ENCODE measurements around the gene RFX8. TPM values are rescaled to one million over a fixed set of nuclear protein-coding genes. Genes with fewer than 3 reads are reported as not detected.

The RFX8 gene
- total and polyA plus RNA-seq, 2 of the 4 experiments (the other 2 are of a cell fraction), result 2.9 to 5.3 TPM

DNA sequence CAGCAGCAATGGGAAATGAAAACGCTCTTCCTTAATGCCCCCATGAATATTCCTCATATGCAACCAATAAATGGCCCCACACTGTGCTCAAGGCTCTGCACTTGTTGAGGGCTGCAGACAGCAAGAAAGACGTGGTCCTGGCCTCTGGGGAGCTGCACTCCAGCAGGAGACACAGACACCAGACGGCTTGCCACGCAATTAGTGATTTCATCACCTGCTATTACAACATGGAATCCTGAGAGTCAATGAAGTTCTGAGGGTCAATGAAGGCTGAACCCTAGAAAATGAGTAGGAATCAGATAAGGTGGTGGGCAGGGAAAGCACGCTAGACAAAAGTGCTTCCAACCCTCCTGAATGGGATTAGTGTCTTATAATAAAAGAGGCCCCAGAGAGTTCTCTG lies 106.5 kb downstream of the RFX8 start:
- Histone ChIP-seq H3K14ac (replicated peaks; ENCODE audit: low read depth, low read length) (no peak overlapping the region), H3K36me3 (ENCODE audit: control insufficient read depth, insufficient read depth, low read length) (no peaks in the 10 kb centered on the region), H4K8ac (ENCODE audit: low read depth in 2 of 2, low read length in 2 of 2) (no peak overlapping the region), H3K79me1 (ENCODE audit: low read depth in 1 of 2, low read length in 2 of 2) (no peaks in the 10 kb centered on the region), H2AFZ (replicated peaks; ENCODE audit: low read length, poor library complexity) (no peak overlapping the region), H3K9ac (ENCODE audit: low read depth, low read length) (no peak overlapping the region), H2BK5ac (ENCODE audit: low read depth, low read length, poor library complexity, severe bottlenecking) (no peak overlapping the region), H2AK5ac (ENCODE audit: low read depth, low read length) (no peak overlapping the region), H4K91ac (ENCODE audit: insufficient read depth, low read depth, low read length) (no peak overlapping the region), H3K27me3 (ENCODE audit: control insufficient read depth, insufficient read depth, low read length) (peaks cover 30% of the 10 kb centered on the region), H3K27ac (ENCODE audit: insufficient read depth, low read length) (no peak overlapping the region), H3K4me3 (ENCODE audit: insufficient read depth, low read depth, low read length) (no peak overlapping the region), H3K18ac (ENCODE audit: low read depth, low read length) (no peak overlapping the region), H2BK120ac (ENCODE audit: low read depth, low read length) (no peak overlapping the region), H2AK9ac (replicated peaks; ENCODE audit: low read depth, low read length, poor library complexity) (no peak overlapping the region), H3K4me2 (ENCODE audit: low read depth, low read length) (no peak overlapping the region), H3K56ac (ENCODE audit: extremely low read depth, insufficient read depth, low read length) (no peak overlapping the region), H3K4me1 (ENCODE audit: control insufficient read depth, insufficient read depth, low read length) (no peaks in the 10 kb centered on the region), H4K5ac (ENCODE audit: low read depth, low read length) (no peak overlapping the region), H3K9me3 (ENCODE audit: control insufficient read depth, insufficient read depth, low read length) (no peaks in the 10 kb centered on the region), H3K23ac (ENCODE audit: low read depth, low read length) (no peak overlapping the region), H2BK20ac (ENCODE audit: low read depth, low read length) (no peak overlapping the region), H4K20me1 (ENCODE audit: insufficient read depth, low read length) (no peaks in the 10 kb centered on the region), H3K9me1 (ENCODE audit: insufficient read depth, low read length) (no peaks in the 10 kb centered on the region), H3K4ac (ENCODE audit: low read depth, low read length) (no peak overlapping the region), H2BK15ac (ENCODE audit: low read depth, low read length) (no peak overlapping the region)
- DNase-seq, result no peak
- intact Hi-C loops (cut with micrococcal nuclease), result no loop called here
- POLR2A ChIA-PET (ENCODE audit: unreplicated experiment), result no interaction called here
- in situ Hi-C loops (cut with MboI; ENCODE audit: low sequenced_read_pairs), result no loop called here
- no peak for ATAC-seq (ENCODE audit: low read depth)
- CTCF ChIA-PET, result no interaction called here
- no CpG with 5 or more reads among the region's 5 CpGs for WGBS, 2 experiments (ENCODE audit: extremely low coverage in 2 of 2, insufficient read length in 1 of 2)
- dilution Hi-C loops (cut with HindIII; ENCODE audit: low sequenced_read_pairs, unreplicated experiment), result no loop called here
- TF ChIP-seq SMC3 (IDR thresholded peaks at IDR 0.05; ENCODE audit: low read depth, low read length), result no peak
- TF ChIP-seq FOS (IDR thresholded peaks at IDR 0.05; ENCODE audit: low read depth, low read length), result no peak
- no peak for TF ChIP-seq CHD1 (IDR thresholded peaks at IDR 0.05; ENCODE audit: low read depth, low read length)
- no TSS peak for BruUV-seq (replicated peaks)

All from IMR-90 (cell line).